IPS-NIHi7 (cell line): ENCODE measurements around the gene LSM7.
"Not testable (repeated sequence)": the region's sequence is repeated elsewhere in the genome, so short reads cannot be mapped to it uniquely, and the experiment has no call there.

Experiments
- DNase-seq: peaks from one replicate; pipeline ENCODE4 v3.0.0; 2012; ENCODE audit warnings: mixed read lengths; ENCODE audit errors: extremely low spot score

Gene LSM7

DNA sequence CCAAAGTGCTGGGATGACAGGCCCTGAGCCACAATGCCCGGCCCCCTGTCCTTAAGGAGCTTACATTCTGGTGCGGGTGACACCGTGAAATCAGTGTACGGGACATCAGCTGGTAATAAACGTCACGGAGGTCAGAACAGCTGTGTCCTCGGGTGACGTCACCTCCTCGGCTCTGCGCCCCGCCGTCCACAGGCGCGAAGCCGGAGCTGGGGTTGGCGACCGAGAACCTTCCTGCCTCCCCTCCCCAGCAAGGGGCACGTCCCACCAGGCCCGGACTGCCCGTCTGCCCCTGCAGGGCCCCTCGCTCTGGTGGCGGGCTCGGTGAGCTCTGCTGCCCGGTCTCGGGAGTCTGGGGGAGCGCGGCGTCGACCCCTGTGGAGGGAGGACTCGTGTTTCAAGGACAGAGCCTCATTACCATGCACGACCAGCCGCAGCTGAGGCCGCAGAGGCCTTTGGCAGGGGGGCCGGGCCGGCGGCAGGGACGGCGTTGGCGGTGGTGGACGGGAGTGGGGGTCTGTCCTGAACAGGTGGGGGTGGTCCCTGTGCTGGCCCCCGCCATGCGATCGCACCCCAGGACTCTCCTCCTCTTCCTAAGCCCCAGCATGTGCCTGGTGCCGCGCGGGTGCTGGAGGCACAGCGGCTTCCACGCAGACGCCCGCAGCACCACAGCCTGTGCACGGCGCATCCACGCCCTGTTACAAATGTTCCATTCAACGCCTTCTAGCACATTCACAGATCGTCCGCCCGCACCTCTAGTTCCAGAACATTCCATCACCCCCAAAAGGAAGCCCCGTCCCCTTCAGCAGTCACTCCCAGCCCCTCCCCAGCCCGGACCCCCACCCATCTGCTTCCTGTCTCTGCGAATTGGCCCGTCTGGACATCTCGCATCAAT is 25.8 kb downstream of the LSM7 start:
- DNase-seq: peak; percentile 54

DNA sequence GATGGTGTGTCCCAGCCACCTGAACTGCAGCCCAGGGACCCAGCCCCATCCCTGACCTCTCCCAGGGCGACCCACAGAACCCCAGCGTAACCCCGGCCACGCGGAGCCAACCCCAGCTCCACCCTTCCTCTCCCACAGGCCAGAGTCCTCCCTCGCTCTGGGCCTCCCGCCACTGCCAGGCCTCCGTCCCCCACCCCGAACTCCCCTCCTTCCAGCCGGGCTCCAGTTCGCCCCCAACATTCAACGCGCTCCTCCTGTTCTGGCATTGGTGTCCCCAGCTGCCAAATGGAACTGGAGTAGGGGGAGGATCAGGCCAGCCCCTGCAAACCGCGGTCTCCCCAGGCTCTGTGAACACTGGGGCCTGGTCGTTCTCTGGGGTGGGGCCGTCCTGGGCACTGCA is 27.9 kb downstream of the LSM7 start:
- DNase-seq: no peak

DNA sequence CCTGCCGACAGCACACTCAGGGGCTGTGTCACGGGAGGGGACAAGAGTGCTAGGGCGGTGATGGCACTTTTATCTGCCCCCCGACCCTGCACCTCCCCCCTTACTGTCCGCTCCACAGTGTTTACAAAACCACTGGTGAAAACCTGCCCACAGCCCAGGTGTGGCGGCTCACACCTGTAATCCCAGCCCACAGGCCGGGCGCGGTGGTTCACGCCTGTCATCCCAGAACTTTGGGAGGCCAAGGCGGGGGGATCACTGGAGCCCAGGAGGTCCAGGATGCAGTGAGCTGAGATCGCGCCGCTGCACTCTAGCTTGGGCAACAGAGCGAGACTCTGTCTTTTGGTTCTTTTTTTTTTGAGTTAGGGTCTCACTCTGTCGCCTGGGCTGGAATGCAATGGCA is 32.2 kb downstream of the LSM7 start:
- no peak for DNase-seq

DNA sequence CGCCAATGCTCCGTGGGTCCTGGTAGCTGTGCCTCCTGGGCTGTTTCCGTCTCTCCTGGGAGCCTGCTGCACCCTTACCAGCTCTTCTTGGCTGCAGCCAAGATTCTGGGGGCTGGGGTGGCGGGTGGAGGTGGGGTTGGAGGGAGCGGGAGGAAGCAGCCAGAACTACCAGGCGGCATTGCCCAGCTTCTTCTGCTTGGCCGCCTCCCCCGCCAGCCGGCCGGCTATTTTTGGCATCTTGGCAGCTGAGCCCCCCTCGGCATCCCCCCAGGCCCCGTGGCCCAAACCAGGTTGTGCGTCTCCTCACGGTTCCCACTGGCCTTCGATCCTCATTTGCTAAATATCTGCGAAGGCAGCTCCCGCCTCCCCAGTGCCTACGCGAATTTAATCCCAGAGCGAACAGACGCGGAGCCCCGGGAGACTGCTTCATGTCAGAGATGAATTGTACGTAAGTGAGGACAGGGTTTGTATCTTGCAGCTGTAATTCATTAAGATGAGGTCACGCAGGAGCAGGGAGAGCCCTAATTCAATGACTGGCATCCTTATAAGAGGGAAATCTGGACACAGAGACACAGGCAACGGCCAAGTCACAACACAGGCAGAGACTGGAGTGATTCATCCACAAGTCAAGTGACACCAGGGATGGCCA is 33.6 kb downstream of the LSM7 start:
- no peak for DNase-seq

DNA sequence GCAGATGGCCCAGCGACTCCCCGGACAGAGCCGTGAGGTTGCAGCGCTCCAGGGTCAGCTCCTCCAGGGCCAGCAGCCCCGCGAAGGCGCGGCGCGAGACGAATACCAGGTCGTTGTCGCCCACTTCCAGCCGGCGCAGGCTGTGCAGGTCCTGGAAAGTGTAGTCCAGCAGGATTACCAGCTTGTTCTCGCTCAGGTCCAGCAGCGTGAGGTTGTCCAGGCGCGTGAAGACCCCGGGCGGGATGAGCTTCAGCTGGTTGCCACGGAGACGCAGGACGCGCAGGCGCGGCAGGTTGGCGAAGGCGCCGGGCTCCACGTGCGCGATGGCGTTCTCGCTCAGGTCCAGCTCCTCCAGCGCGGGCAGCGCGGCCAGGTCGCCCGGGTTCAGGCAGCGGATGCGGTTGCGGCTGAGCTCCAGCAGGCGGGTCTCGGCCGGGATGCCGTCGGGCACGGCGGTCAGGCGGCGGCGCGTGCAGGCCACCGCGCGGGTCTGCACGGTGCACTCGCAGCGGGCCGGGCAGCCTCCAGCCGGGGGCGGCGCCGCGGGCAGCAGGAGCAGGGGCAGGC is 37.1 kb downstream of the LSM7 start:
- DNase-seq: peak; percentile 69

DNA sequence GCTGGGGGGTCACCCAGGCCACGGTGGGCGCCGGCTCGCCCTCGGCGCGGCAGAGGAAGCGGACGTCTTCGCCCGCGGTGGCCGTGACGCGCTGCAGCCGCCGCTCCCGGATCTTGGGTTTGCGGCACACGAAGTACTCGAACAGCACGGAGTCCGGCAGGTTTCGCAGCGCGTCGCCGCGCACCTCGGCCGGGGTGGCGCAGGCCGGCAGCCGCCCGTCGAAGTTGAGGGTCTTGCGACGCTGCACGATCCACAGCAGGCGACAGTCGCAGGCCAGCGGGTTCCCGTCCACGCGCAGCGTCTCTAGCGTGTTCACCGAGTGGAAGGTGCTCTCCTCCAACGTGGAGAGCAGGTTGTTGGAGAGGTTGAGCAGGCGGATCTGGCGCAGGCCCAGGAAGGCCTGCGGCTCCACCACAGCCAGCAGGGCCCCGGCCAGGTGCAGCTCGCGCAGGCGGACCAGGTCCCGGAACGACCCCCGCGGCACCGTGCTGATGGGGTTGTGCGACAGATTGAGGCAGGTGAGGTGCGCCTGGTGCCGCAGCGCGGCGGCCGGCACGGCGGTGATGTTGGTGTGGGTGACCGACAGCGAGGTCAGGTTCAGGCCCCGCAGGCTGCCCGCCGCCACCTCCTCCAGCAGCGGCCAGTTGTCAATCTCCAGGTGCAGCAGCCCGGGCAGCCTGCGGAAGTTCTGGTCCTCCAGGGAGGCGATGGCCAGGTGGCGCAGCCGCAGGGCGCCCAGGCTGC is 37.8 kb downstream of the LSM7 start:
- DNase-seq: no peak

DNA sequence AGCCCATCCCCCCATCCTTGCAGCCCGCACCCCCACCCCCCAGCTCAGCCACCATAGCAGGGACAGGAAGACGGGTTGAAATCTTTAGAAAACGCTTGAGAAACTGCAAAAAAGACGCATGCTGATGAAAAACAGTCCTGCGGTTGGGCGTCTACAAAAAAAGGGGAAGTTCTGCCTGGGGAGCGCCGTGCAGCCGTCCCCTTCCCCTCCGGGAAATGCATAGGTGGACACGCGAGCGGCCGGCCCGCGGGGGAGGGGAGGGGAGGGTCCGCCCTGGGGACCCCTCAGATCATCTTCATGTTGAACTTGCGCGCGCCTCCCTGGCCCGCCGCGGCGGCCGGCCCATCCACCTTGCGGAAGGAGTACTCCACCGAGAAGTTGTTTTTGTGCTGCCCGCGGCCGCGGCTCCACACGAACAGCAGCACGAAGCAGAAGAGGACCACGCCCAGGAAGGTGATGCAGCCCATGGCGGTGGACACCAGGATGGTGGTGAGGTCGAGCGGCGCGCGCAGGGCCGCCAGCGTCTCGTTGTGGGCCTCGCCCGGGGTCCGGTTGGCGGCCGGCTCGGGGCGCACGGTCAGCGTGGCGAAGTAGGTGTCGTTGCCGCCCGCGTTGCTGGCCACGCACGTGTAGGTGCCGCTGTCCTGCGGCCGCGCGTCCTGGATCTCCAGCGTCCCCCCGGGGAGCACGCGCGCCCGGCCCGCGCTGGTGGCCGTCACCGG is 38.5 kb downstream of the LSM7 start:
- no peak for DNase-seq

DNA sequence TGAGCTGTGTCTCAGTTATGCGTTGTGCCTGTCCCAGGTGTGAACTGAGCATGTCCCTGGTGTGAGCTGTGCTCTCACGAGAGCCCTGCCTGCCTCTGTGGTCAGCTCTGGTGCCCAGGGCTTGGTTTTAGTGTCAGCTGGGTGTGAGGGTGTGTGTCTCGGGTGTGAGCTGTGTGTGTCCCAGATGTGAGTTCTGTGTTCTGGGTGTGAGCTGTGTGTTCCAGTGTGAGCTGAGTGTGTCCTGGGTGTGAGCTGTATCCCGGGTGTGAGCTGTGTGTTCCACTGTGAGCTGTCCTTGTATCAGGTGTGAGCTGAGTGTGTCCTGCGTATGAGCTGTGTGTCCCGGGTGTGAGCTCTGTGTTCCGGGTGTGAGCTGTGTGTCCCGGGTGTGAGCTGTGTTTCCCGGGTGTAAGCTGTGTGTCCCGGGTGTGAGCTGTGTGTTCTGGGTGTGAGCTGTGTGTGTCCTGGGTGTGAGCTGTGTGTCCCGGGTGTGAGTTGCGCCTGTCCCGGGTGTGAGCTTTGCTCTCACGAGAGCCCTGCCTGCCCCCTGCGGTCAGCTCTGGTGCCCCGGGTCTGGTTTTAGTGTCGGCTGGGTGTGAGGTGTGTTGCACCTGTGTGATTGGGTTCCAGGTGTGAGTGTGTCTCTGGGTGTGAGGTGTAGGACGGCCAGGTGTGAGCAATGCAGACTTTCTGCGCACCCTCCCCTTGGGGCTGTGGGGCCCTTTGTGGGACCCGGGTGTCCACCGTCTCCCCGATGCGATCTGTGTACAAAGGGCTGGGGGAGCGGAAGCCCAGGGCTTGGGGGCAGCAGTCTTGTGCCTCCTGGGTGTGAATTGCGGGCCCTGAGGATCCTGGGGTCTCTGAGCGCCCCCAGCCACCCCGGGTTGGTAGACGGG is 39.3 kb downstream of the LSM7 start:
- no peak for DNase-seq

DNA sequence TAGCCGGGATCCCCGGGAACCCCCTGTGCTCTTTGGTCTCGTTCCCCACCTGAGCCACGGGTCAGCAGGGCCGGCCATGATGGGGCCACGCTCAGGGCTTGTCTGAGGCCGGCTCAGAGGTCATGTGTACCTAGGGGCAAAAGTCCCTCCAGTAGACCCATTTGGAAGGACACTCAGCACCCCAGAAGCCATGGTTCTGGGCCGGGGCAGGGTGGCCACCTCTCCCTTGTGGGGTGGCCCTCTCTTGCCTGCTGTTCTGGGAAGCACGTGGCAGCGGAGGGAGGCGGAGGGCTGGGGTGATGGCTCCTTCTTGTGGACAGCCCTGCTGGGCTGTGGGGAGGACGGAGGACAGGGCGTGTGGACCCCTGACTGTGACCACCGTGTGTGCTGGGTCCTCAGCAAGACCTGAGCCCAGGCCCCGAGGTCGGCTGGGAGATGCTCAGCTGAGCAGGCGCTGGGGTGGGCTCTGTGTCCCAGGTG is 40.0 kb downstream of the LSM7 start:
- DNase-seq: no peak

DNA sequence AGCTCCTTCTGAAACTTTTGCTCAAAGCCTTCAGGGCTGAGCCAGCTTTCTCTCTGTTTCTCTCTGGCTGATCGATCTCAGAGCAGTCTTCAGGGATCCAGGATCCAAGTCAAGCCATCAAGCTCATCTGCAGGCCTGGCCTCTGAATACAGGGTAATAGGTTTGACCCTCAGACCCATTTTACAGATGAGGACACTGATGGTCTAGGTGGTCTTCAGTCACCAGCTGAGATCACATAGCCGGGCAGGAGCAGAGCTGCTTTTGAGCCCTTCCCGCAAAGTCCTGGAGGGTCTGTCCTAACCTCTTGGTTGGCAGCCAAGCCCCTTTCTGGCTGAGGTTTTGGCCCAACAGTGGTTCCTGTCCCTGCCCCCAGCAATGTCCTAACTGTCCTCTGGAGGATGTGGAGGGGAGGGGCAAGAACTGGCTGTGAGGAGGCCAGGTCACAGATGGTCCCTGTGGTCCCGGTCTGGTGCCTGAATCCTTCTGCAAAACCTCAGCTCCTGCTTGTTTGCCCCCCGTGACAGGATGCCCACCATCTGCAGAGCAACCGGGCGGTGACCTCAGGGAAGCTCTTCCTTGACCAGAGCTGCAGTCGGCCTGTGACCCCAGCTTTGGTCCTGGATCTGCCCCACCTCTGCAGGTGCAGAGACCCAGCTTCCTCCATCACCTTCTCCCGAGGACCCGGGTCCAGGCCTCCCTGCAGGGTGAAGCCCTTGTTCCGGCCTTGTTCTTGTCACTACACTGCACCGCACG is 40.6 kb downstream of the LSM7 start:
- DNase-seq: no peak

DNA sequence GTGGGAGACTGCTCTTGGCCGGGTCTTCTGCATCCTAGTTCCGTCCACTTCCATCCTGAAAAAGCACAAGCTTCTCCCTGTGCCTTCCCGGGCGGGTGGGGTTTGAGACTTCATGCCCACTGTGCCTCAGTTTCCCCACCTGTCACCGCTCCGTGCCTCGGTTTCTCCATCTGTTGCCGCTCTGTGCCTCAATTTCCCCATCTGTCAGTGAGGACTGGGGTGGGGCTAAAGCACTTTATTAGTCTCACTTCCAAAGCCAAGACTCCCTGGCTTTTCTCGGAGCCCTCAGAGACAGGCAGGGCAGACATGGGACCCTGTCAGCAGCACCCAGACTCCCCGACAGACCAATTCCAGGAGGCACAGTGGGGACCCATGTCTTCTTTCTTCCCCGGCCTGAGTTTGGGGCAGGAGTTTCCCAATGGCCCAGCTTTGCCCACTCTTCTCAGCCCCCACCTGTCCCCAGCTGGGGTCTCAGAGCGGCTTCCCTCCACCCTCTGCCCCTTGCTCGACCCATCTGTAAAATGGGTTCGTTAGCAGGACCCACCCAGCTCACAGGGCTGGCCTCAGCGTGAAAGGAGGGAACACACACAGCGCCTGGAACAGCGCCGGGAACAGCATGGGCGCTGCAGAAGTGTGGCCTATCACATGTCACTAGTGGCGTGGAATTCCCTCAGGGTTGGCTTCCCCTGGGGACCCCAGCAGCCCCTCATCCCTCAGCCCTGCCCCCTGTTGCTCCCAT is 41.8 kb downstream of the LSM7 start:
- DNase-seq: no peak

DNA sequence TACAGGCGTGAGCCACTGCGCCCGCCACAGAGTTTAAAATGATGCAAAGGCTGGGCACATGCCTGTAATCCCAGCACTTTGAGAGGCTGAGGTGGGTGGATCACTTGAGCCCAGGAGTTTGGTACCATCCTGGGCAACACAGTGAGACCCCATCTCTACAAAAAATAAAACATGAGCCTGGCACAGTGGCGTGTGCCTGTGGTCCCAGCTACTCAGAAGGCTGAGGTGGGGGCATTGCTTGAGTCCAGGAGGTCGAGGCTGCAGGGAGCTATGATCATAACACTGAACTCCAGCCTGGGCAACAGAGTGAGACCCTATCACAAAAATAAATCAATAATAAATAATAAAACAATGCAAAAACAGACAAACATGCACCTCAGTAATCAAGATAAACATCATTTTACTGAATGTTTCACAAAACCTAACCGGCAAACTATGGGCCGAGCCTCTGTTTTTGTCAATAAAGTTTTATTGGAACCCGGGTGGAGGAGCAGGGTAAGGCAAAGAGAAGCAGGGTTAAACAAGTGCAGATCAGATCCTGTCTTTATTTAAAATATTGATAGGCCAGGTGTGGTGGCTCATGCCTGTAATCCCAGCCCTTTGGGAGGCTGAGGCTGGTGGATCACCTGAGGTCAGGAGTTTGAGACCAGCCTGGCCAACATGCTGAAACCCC is 44.4 kb downstream of the LSM7 start:
- no peak for DNase-seq

DNA sequence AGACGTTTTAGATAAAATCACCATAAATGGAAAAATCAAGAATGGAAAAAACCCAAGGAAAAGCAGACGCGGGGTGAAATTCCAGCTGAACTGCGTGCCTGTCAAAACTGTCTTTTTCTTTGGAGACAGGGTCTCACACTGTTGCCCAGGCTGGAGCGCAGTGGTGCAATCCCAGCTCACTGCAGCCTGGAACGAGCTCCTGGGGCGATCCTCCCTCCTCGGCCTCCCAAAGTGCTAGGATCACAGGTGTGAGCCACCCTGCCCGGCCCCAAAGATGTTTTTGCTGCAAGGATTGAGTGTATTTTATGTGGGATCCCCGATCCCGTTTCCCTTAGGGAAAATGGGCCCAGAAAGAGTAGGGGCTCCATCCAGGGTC is 45.5 kb downstream of the LSM7 start:
- no peak for DNase-seq

DNA sequence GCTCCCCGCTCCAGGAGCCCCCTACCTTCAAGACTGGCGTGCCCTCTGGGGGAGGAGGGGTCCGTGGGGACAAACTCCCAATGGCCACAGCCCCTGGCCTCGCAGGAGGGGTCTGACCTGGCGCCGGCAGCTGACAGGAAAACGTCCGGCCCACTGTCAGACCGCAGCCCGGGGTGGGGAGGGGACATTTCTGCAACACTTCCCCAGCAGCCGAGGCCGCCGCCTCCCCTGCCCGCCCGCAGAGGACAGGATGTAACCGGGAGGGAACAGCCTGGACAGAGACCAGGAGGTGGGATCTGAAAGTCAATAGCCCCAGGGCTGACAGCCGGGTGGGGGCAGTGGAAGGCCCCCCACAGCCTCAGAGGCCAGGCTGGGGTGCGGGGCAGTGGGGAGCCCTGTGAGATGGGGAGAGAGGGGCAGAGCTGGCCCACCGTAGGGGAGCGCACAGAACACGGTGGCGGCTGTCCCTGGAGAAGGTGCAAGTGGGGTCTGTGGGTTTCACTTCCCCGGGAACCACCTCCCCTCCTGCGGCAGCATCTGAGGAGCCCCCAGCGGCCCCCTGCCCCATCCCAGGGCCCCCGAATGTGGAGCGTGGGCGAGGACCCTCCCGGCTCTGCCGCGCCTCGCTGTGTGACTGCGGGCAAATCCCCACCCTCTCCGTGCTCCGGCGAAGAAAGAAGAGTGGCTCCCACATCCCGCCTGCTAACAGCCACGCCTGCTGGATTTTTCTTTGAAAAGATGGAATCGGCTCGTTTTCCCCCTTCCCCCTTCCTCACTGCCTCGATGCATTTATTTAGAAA is 46.1 kb downstream of the LSM7 start, which contains the start of gene PEAK3:
TSS of gene PEAK3 (minus strand) at position 114 of the 800 bp plus-strand sequence. CDS start 1,244 bp downstream, outside the sequence.
- DNase-seq: peak; percentile 70

DNA sequence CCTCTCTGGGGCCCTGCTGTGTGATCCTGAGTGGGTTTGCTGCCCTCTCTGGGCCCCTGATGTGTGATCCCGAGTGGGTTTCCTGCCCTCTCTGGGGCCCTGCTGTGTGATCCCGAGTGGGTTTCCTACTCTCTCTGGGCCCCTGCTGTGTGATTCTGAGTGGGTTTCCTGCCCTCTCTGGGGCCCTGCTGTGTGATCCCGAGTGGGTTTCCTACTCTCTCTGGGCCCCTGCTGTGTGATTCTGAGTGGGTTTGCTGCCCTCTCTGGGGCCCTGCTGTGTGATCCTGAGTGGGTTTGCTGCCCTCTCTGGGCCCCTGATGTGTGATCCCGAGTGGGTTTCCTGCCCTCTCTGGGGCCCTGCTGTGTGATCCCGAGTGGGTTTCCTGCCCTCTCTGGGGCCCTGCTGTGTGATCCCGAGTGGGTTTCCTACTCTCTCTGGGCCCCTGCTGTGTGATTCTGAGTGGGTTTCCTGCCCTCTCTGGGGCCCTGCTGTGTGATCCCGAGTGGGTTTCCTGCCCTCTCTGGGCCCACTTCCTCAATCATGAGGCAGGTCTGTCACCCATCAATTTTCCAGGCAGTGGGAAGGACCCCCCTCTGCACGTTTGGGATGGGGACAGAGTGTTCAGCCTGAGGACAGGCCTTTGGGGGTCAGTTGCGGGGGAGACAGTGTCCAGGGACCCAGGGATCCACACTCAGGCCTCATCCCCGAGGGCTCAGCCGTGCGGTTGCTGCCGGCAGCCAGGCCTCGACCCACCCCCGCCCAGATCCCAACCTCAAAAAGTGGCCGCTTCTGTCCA is 46.9 kb downstream of the LSM7 start:
- DNase-seq: not testable (repeated sequence)

DNA sequence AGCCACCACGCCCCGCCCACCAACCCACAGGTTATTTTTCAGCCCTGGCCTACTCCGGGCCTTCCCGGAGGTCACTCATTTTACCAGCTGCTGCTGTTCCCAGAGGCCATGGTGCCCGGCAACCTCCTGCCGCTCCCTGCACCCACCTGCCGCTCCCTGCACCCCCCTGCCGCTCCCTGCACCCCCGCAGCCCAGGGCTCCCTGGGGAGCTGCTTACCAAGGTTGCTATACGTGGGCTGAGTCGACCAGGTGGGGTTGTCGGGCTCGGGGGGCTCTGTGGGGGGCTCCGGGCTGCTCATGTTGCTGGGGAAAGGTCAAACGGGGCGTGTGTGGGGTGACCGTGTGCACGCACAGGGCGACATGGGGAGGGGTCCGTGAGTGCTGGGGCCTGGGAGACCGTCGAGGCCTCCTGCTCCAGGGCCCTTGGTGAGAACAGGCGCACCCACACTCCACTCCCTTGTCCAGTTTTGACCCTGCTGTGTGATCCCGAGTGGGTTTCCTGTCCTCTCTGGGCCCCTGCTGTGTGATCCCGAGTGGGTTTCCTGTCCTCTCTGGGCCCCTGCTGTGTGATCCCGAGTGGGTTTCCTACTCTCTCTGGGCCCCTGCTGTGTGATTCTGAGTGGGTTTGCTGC is 47.6 kb downstream of the LSM7 start:
- no peak for DNase-seq
